Right renal pelvis (tissue), 4 donors: Measurements from ENCODE around the gene HELT. TPM values are rescaled to one million over a fixed set of nuclear protein-coding genes. Genes with fewer than 3 reads are reported as not detected.

Source experiments
- DNase-seq, 4 donors: peaks; one replicate each; pipeline ENCODE4 v3.0.0-alpha.2; 2013; ENCODE audit warnings: low read depth in 4 of 4, low spot score in 3 of 4, missing footprints in 1 of 4
- polyA plus RNA-seq, 4 donors: library from polyadenylated mRNA; unstranded; fragments of 120-200 nt; gene quantifications; one replicate each; pipeline ENCODE4 v1.2.1, GENCODE V29; 2013; ENCODE audit not compliant: insufficient read length in 4 of 4

HELT gene
- polyA plus RNA-seq, 4 donors: not detected

DNA sequence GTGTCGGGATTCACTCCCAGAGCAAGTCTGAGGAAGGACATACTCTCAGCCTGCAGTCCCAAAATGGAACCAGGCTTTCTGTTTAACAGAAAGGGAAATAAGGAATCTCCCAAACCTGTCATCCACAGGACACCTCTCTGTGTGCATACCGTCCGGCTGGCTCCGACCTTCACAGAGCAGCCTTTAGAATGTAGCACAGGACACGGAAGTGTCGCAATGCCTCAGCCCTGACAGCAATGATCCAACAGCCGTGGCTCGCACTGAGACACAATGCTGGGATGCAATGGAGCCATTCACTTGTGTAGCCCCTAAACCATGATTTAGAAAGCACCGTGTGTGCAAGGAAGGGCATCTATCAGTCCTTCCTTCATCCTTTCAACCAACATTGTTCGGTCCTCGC is 15.5 kb upstream of the HELT start:
- DNase-seq: no peak

DNA sequence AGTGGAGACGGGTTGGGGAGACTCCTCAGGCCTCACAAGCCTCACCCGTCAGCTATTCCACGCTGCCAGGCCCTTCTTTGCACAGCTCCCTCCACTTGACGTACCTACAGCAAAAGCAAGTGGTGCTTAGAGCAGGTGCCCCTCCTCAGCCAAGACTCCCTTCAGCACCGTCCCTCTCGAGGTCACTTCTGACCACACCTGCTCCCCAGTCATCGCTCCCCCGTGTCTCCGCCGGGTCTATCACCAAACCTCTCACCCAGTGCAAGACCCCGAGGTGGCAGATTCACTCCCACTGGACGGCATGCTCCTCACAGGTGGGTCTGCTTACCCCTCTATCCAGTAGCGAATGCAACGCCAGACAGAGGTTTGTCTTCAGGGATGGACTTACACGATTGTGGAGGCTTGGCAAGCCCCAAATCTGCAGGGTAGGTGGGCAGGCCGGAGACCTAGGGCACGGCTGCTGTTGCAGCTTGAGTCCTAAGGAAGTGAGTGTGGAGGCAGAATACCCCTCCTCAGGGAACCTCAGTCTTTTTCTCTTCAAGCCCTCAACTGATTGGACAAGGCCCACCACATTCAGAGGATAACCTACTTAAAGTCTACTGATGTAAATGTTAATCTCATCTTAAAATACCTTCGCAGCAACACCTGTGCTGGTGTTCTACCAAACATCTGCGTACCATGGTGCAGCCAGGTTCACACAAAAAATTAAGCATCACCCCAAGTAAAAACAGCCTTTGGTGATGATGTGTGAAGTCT is 14.5 kb upstream of the HELT start:
- no peak for DNase-seq

GRCh38 chr4:185004562-185005218 is 13.6 kb upstream of the HELT start:
- peak in 1 of 4 donors; percentile 52 for DNase-seq

- DNase-seq: peak; percentile 65 to 80 (median 78)
Measured at GRCh38 chr4:185005219-185005819, 13.0 kb upstream of the HELT start.

- no peak for DNase-seq
Measured at GRCh38 chr4:185011408-185011807, 6.9 kb upstream of the HELT start.

DNA sequence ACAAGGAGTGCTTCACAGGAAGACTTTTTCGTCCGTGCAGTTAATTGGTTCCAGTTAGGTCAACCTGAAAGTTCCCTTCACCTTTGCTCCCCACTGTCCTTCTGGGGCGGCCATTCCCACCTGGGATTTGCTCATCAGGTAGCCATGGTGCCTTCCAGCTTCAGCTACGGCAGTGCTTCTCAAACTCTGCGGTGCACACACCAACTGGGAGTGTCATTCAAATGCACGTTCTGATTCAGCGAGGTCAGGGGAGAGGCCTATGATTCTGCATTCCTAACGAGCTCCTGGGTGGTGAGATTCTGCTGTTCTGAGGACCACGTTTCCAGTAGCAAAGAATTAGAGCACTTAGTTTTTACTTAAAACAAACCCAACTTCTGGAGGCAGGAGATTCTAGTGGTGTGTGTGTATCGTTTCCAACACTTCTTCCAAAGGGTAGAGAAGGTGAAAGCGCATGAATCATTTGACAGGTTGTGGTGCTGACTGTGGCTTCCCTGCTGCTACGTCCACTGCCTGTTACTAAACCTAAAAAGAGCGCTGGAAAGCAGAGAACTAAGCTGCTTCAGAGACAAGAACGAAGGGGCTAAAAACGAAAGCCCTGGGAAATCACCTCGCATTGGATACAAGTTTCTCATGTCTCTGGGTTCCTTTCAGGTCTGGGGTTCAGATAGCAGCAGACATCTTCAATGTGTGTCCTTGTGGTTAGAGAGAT is 4.7 kb upstream of the HELT start:
- DNase-seq: no peak

GRCh38 chr4:185015108-185015507 is 3.2 kb upstream of the HELT start:
- no peak for DNase-seq

- no peak for DNase-seq
Measured at GRCh38 chr4:185016101-185016940, 2.0 kb upstream of the HELT start.

GRCh38 chr4:185016946-185017758 is 1.1 kb upstream of the HELT start:
- no peak for DNase-seq

DNA sequence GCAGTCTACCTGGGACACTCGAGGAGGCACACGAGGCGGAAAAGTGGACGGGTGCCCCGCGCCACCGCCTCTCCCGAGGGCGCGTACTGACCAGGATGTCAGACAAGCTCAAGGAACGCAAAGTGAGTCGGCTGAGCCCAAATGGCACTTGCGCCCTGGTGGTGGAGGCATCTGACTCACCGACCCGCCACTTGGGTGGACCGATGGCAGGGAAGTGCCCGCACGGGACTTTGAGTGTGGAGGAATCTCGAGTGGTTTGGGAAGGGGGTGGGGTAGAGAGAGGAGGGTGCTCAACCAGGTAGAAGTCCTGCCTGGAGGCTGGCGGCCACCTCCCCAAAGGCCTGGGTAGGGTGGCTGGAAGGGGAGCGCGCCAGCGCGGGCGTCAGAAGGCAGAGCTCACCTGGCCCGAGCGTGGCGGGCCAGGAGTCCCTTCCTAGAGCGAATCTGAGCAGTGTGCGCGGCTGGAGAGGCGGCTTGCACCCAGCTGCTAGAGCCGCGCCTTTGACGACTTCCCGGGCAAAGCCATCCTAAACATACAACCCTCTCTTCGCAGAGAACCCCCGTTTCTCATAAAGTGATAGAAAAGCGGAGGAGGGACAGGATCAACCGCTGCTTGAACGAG is 655 bp downstream of the HELT start:
- no peak for DNase-seq

DNA sequence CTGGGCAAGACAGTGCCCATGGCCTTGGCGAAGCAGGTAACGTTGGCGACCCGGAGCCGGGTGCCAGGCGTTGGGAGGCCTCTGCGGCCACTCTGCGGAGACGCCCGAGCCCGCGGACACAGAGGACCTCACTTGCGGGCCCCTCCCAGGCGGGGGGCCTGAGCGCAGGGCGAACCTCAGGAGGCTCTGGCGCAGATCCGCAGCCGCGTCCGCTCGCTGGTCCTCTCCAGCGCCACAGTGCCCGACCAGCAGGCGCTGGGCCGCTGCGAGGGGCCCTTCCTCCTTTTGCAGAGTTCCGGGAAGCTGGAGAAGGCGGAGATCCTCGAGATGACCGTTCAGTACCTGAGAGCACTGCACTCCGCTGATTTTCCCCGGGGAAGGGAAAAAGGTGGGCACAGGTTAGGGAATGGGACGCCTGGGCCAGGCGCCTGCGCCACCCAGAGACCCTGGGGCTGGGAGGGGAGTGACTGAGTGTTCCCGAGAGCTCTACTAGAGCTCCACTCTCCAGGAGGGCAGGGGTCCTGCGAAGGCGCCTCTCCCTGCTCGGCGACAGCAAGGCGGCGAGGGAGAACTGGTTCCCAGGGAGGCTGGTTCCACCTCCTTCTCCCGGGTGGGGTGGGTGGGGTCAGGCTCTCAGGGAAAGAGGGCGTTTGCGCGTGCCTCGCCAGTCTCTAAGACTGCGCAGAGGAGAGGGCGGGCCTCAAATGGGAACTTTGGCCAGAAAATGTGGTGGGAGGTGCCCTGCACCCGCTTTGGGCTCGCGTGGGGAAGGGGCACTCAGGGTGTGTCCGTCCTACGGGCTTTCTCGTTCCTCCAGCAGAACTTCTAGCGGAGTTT is 1.4 kb downstream of the HELT start:
- DNase-seq: no peak

GRCh38 chr4:185020293-185020808 is 2.1 kb downstream of the HELT start:
- DNase-seq: no peak

DNA sequence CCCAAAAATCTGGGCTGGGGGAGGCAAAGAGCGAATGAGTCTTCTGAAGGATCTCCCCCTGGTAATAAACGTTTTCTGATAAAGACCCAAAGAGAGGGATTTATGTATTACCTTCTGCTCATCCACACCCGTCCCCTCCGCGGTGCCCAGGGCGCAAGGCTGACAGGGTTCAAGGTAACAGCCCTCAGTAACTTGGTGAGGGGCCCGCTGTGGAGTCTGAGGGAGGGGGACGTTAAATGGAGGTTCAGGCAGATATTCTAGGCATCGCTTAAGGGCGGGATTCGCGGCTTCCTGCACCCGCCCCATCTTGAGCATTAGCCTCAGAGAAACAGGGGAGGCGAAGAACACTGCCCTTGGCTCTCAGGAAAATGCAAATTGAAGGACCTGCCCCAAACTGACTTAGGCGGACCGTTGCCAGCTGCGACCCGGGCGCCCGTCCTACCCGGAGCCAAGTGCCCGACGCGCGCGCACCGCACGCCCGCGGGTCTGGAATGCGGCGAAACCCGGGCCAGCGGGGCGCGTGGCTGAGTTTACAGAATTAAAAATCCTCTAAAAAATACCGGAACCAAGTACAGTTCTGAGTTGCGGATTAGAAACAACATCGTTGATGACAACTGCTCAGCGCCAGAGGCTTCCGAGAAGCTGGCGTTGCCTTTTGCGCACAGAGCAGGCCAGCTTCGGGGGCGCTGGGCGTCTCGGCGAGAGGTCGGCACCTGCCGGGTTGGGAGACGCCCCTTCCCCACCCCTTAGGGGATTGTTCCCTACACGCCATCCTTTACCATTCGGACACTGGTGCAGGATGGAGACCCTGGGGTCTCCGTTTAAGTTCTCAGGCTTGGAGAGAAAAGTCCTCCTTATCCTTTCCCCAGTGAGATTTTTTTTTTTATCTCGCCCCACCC is 2.8 kb downstream of the HELT start:
- DNase-seq: no peak

DNA sequence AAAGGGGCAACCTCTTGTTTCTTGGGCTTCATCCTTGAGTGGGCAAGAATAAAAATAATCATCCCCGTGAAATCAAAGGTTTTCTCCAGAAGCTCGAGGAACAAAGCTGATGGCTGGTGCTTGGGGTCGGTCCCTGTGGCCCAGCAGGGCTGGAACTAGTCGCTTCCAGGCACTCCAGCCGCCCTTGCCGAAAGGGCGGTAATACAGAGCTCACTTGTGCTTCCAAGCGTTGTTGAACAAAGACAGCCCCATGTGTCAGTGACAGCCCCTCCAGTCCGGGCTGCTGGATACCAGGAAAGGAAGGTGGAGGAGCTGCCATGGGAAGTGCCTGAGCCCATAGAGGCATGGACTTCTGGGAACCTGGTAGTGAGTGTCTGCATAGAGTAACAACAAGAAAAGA is 5.2 kb downstream of the HELT start:
- DNase-seq: no peak

- DNase-seq: no peak
Measured at GRCh38 chr4:185028625-185029024, 10.3 kb downstream of the HELT start.

GRCh38 chr4:185031611-185032010 is 13.3 kb downstream of the HELT start:
- DNase-seq: no peak

DNA sequence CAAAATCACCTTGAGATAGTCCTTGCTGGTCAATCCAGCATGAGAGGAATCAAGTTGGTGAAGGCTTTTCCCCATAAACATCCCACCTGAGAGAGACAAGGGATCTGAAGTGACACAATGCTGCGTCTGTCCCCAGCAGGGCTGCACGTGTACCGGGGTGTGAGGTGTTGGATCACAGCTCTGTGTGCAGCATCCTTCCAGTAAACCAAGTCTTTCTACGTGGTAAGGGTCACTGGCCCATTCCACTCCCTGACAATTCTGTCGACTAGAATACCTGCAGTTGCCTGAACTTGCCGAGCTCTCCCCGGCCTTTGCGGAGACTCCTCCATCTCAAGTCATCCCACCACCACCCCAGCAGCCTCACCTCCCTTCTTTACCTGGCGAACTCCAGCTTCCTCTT is 14.8 kb downstream of the HELT start:
- no peak for DNase-seq
